ENCODE data around the gene CYB561D1. TPM values are rescaled to one million over a fixed set of nuclear protein-coding genes. Genes with fewer than 3 reads are reported as not detected.

The CYB561D1 gene
- total RNA-seq, 1 donor, result 9.4 TPM

DNA sequence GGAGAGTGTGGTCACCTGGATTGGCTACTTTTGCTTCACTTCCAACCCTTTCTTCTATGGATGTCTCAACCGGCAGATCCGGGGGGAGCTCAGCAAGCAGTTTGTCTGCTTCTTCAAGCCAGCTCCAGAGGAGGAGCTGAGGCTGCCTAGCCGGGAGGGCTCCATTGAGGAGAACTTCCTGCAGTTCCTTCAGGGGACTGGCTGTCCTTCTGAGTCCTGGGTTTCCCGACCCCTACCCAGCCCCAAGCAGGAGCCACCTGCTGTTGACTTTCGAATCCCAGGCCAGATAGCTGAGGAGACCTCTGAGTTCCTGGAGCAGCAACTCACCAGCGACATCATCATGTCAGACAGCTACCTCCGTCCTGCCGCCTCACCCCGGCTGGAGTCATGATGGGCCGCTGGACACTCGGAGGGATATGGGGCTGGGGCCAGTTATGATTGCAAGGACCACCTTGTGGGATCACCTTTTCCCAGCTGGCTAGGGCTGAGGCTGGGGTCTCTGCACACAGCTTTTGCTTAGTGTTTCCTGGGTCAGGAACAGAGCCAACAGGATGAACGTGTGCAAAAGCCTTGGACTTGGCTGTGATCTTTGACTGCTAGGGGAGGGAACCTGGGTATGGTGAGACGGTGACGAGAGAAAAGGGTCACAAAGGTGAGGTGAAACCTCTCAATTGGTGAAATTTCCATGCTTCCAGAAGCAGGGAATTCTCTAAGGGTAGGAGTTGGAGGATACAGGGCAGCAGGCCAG, 50.3 kb downstream of the CYB561D1 start:
- DNase-seq (ENCODE audit: low read depth in 2 of 3, low spot score in 2 of 3), result no peak

- DNase-seq (ENCODE audit: low read depth in 2 of 3, low spot score in 2 of 3), result peak; percentile 71 to 96 (median 86)
These were observed 52.6 kb downstream of the CYB561D1 start for GRCh38 chr1:109546311-109547109.

DNA sequence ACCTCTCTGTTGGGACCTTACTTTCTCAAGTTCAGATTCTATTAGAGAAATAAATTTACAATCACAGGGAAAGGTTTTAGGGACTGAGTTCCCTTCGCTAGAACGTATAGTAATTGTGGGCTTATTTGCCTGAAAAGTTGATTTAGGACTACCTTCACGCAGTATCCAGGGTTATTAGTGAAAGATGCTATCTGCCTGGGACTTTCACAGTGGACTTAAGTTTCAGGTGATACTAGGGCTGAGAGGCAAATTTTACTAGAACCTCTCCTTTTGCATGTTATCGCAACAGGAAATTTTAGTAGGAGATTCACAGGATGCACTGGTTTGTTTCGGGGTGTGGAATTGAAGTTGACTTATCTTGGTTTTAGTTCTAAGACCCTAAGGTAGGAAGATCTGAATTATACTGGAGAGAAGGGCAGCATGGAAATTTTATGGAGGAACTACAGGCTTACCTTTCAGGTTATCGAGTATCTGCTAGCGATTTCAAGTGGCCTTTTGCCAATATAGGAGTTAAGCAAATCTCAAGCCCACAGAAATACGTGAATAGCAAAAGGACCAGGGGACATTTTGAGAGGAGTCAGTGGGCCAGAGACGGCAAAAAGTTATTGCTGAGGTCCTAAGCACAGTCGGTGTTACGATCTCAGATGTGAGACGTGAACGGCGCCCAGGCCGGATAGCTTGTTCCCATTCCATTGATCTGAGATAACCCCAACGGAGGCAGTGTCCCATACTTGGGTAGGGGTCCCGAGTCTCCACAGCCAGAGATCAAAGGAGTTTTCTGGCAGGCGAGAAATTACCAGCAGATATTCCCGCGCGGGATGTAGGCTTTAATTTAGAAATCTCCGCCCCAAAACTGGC, 53.8 kb downstream of the CYB561D1 start:
- no peak for DNase-seq (ENCODE audit: low read depth in 2 of 3, low spot score in 2 of 3)

DNA sequence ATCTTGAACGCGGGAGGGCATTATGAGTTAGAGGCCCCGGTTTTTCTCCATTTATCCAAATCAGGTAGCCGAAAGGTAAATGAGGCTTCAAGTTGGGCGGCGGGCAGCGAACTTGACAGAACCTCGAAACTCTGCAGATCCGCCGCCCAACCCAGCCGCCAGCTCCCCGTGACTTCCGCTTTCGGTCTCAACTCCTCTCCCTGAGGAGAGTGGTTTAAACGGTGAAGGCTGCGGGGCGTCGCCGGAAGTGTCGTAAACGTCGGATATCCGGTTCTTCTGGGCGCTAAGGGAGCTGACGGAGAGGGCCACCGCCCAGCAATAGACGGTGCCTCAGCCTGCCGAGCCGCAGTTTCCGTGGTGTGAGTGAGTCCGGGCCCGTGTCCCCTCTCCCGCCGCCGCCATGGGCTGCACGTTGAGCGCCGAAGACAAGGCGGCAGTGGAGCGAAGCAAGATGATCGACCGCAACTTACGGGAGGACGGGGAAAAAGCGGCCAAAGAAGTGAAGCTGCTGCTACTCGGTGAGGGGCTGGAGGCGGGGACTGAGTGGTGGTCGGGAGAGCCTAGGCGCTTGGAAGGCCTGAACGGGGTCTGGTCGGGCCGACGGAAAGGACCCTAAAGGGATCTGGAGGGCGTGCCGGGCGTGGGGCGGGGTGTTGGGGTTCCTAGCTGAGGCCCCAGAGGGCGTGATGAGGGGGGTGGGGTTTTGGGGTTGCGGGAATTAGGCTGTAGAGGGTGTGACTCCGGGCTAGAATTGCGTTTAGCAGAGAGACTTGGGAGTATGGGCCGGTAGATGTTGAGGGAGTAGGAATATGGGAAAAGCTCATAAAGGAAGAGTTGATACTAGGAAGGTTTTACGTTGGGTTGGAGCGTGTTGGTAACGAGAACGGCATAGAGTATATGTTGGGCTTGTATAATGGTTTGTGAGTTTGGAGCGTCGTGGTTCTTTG, 54.7 kb downstream of the CYB561D1 start, which contains the start of gene GNAI3:
Gene GNAI3, plus strand, starts transcription at position 295 of the 947 bp plus-strand sequence. Its CDS starts 106 bp downstream, at position 401.
- peak; percentile 91 to 98 (median 97) for DNase-seq (ENCODE audit: low read depth in 2 of 3, low spot score in 2 of 3)

Other genes with a start within 250 kb of the CYB561D1 start
- gene CELSR2, start 244.6 kb upstream of the CYB561D1 start, total RNA-seq, result 0.27 TPM
- 1.3 TPM for gene PSRC1, start 210.9 kb upstream of the CYB561D1 start, total RNA-seq
- gene MYBPHL, start 187.1 kb upstream of the CYB561D1 start, total RNA-seq, result not detected
- 7.0 TPM for gene SORT1, start 96.2 kb upstream of the CYB561D1 start, total RNA-seq
- gene PSMA5, start 67.6 kb upstream of the CYB561D1 start, total RNA-seq, result 30.7 TPM
- gene SYPL2, start 27.5 kb upstream of the CYB561D1 start, total RNA-seq, result not detected
- 5.7 TPM for gene ATXN7L2, start 10.2 kb upstream of the CYB561D1 start, total RNA-seq
- gene AMIGO1, start 15.6 kb downstream of the CYB561D1 start, total RNA-seq, result 1.1 TPM
- 0.27 TPM for gene GPR61, start 45.8 kb downstream of the CYB561D1 start, total RNA-seq
- gene GNAI3, start 54.5 kb downstream of the CYB561D1 start, total RNA-seq, result 7.3 TPM
- 0.27 TPM for gene GNAT2, start 125.5 kb downstream of the CYB561D1 start, total RNA-seq
- gene AMPD2, start 125.7 kb downstream of the CYB561D1 start, total RNA-seq, result 259 TPM
- gene GSTM4, start 162.0 kb downstream of the CYB561D1 start, total RNA-seq, result 12.1 TPM
- gene GSTM2, start 174.0 kb downstream of the CYB561D1 start, total RNA-seq, result 20.7 TPM
- not detected for gene GSTM1, start 193.7 kb downstream of the CYB561D1 start, total RNA-seq
- gene GSTM5, start 218.2 kb downstream of the CYB561D1 start, total RNA-seq, result 0.27 TPM
- 13.5 TPM for gene GSTM3, start 246.9 kb downstream of the CYB561D1 start, total RNA-seq